HG02840 (cell line): Measurements from ENCODE around the gene ATP6V0E2.
"Not testable (repeated sequence)": the region's sequence is repeated elsewhere in the genome, so short reads cannot be mapped to it uniquely, and the experiment has no call there.

Experiments used
- ATAC-seq: cut with Tn5 transposase; IDR thresholded peaks from one replicate; pipeline ENCODE4 v1.9.1; 2021; ENCODE audit warnings: mild to moderate bottlenecking, moderate library complexity, moderate number of reproducible peaks; ENCODE audit not compliant: unreplicated experiment, low FRiP score

ATP6V0E2 gene

DNA sequence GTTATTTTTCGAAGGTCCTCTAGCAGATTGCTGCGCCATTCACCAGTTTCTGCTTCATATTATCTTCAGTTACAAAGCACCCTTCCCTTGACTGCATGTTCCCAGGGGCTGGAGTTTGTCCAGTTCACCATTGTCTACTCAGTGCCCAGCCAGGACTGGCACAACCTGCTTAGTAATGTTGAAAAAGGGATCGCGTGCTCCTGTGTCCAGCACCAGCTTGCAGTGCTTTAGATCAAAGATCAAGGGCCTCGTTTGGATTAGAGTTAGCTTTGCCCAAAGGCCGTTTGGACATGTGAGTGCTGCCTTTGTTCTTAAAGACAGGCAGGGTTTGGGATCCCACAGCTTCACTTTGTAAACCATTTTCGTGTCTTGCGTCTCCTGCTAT, 867 bp downstream of the ATP6V0E2 start:
- ATAC-seq, result no peak

GRCh38 chr7:149875396-149875795, 1.6 kb downstream of the ATP6V0E2 start:
- no peak for ATAC-seq

DNA sequence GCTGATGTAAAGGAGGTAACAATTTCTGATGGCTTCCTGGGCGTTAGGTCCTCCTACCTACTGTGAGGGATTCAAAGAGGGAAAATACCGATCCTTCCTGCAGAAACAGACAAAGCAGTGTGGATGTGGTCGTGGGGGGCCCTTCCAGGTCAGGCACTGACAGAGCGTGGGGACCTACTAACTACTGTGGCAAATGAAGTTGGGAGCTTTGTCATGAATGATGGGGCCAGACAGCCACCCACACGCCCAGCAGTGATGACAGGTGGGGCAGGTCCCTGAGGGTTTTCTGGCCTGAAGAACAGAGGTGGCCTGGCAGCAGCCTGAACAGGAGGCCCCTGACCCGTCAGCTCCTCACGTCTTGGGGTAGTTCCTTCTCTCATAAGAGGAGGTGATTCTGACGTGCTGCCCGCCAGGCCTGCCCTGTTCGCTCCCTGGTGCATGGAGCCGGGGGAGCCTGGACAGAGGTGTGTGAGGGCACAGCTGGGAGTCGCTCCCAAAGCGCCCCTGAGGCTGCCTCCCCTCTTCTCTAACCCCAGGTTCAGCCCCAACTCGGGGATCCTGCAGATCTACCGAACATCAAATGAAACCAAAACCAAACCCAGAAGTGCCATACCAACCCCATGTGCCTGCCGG, 4.2 kb downstream of the ATP6V0E2 start:
- ATAC-seq, result no peak

DNA sequence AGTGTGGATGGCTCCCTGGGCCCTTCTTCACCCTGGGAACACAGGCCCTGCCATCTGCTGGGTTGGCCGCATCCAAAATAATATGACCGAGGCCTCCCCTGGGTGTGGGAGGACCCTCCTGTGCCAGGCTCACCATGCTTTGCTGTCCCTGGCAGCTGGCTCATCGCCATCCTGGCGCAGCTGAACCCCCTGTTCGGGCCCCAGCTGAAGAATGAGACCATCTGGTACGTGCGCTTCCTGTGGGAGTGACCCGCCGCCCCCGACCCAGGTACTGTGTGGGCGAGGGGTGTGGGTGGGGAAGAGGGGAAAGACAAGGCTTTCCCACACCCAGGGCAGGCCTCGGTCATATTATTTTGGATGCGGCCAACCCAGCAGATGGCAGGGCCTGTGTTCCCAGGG, 4.8 kb downstream of the ATP6V0E2 start:
- no peak for ATAC-seq

- no peak for ATAC-seq
Measured at GRCh38 chr7:149879271-149879743, 5.5 kb downstream of the ATP6V0E2 start.

GRCh38 chr7:149879766-149880637, 6.2 kb downstream of the ATP6V0E2 start:
- ATAC-seq, result no peak

DNA sequence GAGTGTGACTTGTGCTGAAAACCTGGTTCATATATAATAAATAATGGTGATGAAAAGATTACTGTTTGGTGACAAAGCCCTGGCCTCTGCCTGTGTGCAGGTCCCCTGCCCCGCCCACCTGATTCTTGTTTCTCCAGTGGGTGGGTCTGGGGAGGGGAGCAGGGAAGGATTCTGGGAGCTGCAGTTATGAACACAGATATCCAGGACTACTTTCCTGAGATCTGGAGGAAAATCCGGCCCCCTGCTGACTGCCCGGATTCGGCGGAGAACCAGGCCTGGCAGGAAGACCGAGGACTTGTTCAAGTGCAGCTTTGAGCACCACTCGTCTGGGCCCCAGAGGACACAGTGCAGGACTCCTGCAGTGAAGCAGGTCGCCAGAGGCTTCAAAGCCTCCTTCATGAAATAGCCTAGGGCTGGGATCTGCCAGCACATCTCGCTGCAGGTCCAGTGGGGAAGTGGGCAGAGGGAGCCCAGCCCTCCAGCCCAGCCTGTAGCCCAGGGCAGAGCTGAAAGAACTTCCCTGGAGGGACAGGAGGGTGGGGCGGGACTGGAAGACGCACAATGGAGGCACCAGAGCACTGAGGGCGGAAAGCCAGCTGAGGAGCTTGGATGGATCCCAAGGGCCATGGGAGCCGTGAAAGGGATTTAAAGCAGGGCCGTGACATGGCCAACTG, 7.0 kb downstream of the ATP6V0E2 start:
- no peak for ATAC-seq

DNA sequence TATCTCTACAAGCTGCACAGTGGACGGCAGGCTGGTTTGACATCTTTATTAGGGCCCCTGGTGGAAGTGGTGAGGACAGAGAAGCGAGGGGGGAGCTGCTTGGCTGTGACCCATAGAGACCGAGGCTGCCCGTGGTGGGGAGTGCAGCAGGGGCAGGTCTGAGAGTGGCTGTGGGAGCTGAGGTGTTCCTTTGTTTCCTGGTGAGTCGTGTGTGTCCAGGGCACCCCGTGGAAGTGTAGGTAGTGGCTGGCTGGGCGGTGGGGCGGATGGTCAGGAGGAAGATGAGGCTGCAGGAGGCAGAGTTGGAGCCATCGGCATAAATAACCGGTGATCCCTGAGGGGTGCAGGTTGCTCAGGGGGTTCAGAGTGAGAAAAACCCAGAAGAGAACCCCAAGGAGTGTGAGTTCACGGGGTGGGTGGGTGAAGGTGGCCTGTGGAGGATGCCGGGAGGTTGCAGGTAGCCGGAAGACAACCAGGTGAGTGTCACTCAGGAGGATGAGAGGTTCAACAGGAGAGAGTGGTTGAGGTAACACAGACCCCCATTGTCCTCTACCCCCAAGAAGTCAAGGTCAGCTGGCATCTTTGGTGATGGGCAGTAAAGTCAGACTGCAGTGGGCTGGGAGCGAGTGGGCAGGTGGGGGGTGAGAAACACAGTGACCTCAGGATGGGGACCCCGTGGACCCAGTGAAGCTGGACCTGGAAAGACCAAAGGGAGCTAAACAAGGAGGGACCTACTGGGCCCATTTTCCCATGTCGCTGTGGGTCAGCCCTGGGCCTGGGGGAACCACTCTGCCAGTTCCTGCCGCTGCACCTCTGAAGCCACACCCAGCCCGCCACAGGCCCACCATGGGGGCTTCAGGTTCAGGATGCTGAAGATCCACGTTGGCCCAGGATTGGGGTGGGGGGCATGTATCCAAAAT, 7.8 kb downstream of the ATP6V0E2 start:
- no peak for ATAC-seq

GRCh38 chr7:149882248-149883047, 8.7 kb downstream of the ATP6V0E2 start:
- ATAC-seq, result no peak

DNA sequence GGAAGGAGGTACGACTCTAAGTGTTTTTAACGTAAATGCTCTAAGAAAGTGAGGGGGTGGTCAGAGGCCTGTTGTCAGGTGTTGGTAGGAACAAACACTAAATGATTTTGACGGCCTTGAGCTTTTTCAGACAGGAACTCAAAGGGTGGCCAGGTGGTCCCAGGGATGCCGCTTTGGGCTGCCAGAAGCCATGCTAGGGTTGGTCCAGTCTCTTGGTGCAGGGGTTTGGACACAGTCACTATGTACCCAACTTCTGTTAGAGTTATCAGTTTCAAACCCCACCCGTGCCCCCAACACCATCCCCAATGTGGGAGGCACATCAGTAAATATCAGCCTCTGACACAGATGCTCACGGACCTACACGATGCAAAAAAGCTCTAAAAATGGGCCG, 9.3 kb downstream of the ATP6V0E2 start:
- ATAC-seq, result no peak

DNA sequence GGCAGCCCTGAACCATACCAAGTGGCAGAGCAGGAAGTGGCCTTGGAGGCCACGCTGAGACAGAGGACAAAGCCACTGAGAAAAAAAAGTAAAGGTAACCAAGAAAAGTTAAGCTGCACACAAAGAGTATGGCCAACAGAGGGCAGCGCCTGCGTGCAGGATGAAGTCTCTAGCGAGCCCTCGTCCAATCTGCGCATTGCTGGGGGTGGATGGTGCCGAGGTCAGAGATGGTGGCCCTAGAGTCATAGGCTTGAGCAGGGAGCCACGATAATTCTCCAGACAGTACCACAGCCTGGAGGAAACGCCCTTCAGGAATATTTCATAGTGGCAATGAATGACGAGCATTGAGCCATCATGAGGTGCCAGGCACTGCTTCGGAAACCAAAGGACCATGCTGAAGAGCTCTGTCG, 9.7 kb downstream of the ATP6V0E2 start:
- ATAC-seq, result no peak

DNA sequence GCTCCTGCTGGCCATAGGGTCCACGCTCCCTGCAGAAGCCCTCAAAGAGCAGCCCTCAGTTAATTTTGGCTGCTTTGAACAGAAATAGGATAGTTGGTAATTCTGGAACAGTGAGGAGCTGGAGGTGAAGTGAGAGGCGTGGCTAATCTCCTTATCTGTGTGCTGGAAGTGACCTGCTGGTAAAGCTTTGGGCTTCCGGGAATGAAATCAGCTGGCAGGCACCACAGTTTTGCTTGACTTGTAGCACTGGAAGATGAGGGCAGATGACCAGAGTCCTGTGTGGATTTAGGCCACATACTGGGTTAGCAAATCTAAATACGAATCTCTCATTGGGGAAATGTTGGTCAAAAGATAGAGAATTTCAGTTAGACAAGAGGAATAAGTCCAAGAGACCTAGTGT, 10.2 kb downstream of the ATP6V0E2 start:
- no peak for ATAC-seq

GRCh38 chr7:149884541-149884940, 10.8 kb downstream of the ATP6V0E2 start:
- no peak for ATAC-seq

GRCh38 chr7:149885191-149886017, 11.6 kb downstream of the ATP6V0E2 start:
- ATAC-seq, result no peak

- no peak for ATAC-seq
Measured at GRCh38 chr7:149886018-149886415, 12.2 kb downstream of the ATP6V0E2 start.

DNA sequence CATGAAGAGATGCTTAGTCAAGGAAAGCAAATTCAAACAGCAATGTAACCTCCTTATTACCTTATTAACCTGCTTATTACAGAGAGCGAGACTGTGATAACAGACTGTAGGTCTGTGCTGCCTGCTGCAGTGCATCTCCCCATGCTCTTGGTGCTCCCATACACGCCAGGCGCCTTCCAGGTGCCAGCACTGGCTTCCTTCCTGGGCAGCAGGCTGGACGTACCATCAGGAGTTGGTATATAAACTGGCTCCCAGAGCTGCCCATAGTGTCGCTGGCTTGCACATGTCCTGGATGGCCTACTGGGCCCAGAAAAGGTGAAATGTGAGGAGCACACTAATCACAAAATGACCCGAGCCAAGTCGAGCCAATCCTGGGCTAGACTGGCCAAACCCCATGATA, 13.5 kb downstream of the ATP6V0E2 start:
- ATAC-seq, result no peak

DNA sequence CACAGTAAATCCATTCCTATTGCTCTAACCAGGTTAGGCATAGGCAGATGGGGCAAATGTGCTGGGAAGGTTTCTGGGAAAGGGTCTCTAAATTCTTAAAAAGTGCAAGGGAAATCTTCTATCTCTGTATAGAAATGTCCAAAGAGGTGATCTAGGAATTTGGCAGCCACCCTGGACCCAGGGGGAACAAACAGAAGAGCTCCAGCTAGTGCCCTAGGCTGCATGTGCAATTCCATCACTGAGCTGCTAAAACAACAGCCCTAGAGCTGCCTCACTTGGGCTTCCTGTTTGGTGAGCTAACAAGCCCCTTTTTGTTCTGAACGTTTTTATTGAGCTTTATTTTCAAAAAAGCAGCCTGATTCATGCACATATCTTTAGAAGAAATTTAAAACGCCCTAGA, 16.9 kb downstream of the ATP6V0E2 start:
- ATAC-seq, result not testable (repeated sequence)

DNA sequence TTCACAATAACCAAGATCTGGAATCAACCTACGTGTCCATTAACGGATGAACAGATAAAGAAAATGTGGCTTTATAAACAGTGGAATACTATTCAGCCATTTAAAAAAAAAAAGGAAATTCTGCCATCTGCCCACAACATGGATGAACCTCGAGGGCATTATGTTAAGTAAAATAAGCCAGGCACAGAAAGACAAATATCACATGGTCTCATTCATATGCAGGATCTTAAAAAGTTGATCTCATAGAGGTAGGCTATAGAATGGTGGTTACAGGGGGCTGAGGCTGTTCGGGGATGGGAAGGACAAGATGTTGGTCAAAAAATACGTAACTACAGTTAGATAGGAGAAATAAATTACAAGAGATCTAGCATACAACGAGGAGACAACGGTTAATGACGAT, 21.2 kb downstream of the ATP6V0E2 start:
- ATAC-seq, result not testable (repeated sequence)
